ENCODE results near the gene VEZT.
"Not testable (repeated sequence)": the region's sequence is repeated elsewhere in the genome, so short reads cannot be mapped to it uniquely, and the experiment has no call there.

The VEZT gene

DNA sequence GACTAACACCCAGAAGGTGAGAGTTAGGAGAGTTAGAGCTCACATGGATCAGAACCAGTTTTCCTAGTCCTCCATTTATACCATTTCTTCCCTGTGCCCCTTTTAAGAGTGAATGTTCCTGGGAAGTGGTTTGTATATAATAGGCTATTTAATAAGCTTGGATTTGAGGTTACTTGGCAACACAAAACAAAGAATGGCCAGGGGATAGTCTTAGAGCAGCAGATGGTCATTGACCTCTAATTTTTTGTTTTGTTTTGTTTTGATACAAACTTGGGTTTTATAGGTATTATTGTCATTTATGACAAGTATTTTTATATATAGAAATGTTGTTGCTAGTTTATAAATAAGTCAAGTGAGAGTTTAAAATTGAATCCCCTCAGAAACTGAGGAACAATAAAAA lies 35.8 kb downstream of the VEZT start:
- in situ Hi-C loops (cut with MboI; ENCODE audit: low sequenced_read_pairs) = no loop called here

DNA sequence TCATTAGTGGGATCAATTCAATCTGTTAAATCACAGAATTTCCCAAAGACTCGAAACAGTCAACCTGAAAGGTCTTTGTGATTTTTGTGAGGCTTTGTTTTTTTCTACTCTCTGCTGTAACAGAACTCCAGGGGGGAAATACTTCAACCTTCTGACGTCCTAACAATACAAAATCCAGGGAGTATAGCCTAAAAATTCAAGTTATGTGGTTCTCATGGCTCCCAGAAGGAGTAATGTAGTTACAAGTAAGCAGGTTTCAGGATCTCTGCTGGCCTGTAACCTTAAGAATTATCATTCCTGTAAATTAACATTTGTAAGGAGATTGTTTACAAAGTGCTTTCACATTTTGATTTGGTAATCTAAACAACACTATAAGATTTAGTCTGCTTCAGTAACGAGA lies 39.9 kb downstream of the VEZT start:
- in situ Hi-C loops (cut with MboI; ENCODE audit: low sequenced_read_pairs) = no loop called here

DNA sequence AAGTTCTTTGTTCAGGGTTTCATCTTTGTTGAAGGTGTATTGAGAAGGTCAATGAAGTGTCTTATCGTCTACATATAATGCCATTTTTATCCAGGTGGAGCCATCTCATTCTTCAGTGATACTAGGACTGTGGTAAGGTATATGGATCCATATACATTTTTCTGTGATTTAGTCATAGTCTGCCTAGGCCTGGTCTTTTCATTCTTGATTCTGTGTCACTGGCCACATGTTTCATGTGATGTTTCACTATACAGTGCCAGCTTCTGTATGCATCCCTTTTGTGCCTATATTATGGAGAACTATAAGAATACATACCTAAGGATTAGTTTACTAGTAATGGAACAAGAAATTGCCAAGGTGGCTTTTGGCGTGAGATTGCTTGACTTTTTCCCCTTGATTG lies 40.5 kb downstream of the VEZT start:
- in situ Hi-C loops (cut with MboI; ENCODE audit: low sequenced_read_pairs) = no loop called here

DNA sequence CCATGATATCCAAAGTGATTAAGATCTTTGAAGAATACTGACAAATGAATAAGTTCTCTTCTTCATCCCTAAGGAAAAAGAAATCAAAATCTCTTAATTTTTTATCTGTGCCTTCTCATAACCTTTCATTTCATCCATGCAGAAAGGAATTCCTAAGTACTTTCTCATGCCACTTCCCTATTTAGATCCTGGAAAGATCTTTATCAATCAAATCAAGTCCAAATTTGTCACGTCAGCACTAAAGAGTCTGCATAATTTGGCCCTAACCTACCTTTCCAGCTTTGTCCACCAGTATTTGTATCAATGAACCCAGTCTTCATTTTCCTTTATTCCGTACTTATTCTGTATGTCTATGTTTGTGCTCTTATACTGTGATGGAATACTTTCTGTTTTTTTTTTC lies 41.2 kb downstream of the VEZT start:
- in situ Hi-C loops (cut with MboI; ENCODE audit: low sequenced_read_pairs) = no loop called here

DNA sequence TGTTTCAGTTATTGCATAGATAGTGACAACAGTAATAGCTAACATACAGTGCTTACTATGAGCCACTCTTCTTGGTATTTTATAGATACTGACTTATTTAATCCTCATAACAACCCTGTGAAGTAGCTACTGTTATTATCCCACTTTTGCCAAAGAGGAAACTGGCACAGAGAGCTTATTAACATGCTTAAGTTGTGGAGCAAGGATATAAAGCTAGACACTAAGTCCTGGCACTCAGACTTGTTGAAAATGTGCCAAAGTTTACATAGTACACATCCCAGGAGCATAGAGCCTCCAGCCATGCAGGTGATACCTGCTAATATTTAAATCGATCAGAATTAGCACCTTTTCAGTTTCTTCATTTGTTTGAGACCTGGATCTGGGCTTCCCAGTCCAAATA lies 41.8 kb downstream of the VEZT start:
- in situ Hi-C loops (cut with MboI; ENCODE audit: low sequenced_read_pairs) = no loop called here

DNA sequence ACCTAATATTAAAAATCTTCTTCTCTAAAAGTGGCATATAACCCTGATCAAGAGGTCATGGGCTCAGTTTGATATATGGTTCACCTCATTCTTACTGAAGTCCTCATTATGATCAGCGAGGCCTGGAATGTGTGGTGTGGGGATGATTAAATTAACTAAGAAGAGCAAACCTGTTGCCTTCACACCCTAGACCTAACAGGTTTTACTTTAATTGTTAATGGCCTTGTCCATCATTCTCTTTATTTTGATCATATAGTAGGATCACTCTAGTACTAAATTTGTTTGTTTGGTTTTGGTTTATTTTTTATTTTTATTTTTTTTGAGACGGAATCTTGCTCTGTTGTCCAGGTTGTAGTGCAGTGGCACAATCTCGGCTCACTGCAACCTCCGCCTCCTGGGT lies 43.5 kb downstream of the VEZT start:
- in situ Hi-C loops (cut with MboI; ENCODE audit: low sequenced_read_pairs) = no loop called here

DNA sequence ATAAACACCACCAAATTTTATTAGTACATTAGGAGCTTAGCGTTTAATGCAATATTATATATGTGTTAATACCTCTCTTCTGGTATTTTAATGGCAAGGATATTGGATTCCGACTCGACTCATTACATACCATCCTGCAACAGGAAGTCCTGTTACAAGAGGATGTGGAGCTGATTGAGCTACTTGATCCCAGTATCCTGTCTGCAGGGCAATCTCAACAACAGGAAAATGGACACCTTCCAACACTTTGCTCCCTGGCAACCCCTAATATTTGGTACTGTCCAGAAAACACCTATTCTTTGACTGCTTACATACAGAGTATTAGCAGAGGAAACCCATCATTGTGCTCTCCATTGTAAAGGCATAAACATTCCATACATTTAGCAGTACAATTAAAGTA lies 45.2 kb downstream of the VEZT start:
- in situ Hi-C loops (cut with MboI; ENCODE audit: low sequenced_read_pairs) = no loop called here

DNA sequence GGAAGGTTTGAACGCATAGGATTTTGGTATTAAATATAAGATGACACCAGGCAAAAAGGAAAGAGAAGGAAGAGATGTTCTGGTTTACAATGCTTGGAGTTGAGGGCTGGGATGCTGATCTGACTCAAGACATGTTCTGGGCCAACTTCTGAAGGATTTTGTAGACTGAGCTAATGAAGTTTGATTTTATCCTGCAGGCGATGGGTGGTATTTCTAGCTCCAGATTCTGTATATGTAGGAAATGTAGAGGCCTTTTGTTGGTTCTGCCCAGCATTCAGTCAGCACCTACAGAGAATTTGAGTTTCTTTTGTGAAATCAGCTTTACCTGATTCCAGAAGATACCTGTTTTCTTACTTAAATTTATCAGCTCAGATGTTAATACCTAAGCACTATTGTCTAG lies 48.2 kb downstream of the VEZT start:
- in situ Hi-C loops (cut with MboI; ENCODE audit: low sequenced_read_pairs) = no loop called here

DNA sequence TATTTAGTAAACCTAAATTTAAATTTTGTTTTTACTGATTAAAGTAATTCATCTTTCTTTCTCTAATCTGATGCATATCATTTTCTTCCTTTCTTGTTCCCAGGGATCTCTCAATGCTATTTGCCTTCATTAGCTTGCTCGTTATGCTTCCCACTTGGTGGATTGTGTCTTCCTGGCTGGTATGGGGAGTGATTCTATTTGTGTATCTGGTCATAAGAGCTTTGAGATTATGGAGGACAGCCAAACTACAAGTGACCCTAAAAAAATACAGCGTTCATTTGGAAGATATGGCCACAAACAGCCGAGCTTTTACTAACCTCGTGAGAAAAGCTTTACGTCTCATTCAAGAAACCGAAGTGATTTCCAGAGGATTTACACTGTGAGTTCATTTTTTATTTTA lies 48.6 kb downstream of the VEZT start:
- in situ Hi-C loops (cut with MboI; ENCODE audit: low sequenced_read_pairs) = no loop called here

DNA sequence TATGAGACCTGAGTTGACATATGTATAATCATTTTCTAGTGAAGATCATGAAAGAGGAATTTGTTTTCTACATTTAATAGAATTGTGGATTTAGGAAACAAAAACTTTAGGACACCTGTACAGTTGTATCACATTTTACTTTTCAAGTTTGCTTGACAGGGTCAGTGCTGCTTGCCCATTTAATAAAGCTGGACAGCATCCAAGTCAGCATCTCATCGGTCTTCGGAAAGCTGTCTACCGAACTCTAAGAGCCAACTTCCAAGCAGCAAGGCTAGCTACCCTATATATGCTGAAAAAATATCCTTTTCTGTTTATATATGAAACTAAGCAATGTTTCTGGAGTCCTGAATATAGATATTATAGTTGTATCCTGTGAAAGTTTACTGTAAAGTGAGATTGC lies 52.3 kb downstream of the VEZT start:
- in situ Hi-C loops (cut with MboI; ENCODE audit: low sequenced_read_pairs) = no loop called here

DNA sequence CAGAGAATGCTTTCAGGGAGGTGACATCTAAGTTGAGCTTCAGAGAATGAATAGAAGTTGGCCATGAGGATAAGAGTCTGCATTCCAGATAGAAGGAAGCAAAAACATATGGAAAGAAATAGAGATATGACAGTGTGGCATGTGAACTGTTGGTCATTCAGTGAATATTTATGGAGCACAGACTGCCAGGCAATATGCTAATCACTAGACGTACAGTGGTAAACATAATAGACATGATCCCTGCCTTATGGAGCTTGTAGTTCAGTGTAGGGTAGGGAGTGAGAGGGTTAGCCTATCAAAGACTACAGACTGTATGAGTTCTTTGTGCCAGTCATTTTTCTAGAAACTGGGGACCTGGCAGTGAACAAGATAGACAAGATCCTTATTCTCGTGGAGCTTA lies 53.9 kb downstream of the VEZT start:
- in situ Hi-C loops (cut with MboI; ENCODE audit: low sequenced_read_pairs) = no loop called here

DNA sequence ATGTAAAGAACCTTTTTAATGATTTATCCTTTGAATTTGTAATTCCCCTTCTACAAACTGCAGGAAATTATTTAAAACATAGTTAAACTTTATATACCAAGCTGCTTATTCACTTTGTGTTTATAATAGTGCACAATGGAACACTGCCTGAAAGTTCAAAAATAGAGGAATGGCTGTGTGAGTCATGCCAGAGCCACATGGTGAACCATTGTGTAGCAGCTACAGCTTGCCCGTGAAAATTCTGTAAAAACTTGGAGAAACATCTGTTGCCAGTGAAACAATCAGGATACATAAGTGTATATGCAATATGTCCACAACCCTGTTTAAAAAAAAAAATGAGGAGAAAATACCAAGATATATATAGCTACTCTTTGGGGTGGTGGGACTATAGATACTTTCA lies 59.5 kb downstream of the VEZT start:
- in situ Hi-C loops (cut with MboI; ENCODE audit: low sequenced_read_pairs) = no loop called here

DNA sequence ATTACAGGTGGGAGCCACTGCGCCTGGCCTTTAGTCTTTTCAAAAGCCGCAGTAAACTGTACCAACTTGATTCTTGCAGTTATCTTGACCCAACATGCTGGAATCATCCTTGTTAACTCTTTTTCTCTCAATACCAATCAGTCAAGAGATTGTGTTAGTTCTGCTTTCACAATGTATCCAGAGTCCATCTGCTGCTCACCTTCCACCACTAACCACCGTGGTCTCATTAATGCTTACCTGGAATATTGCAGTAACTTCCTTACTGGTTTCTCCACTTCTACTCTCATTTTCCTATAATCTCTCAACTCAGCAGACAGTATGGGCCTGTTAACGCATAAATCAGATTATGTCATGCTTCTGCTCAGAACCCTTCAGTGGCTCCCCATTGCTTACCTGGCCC lies 62.2 kb downstream of the VEZT start:
- in situ Hi-C loops (cut with MboI; ENCODE audit: low sequenced_read_pairs) = no loop called here

DNA sequence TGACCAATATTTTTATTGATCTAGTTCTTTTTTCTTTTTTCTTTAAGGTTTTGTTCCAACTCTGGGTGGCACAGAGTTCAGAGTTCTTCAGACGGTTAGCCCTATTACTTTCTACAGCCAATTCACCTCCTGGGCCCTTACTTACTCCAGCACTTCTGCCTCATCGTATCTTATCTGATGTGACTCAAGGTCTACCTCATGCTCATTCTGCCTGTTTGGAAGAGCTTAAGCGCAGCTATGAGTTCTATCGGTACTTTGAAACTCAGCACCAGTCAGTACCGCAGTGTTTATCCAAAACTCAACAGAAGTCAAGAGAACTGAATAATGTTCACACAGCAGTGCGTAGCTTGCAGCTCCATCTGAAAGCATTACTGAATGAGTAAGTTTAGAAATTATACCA lies 64.7 kb downstream of the VEZT start:
- in situ Hi-C loops (cut with MboI; ENCODE audit: low sequenced_read_pairs) = no loop called here

DNA sequence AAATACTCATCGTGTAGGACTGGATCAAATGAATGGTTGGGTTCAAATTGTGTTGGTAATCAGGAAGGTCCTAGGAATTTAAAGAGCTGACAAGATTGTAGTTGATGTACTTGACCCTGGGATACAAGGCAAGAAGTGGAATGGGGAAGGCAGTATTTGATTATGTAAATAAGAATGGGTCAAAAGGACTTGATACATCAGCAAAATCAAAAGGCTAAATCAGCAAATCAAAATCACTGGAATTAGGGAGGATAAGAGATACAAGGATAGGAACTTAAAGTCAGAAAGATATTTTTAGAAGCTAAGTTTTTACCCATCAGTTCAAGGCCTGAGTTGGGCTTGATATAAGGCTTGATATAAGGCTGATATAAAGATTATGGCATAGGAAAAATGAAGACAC lies 65.8 kb downstream of the VEZT start:
- in situ Hi-C loops (cut with MboI; ENCODE audit: low sequenced_read_pairs) = no loop called here

DNA sequence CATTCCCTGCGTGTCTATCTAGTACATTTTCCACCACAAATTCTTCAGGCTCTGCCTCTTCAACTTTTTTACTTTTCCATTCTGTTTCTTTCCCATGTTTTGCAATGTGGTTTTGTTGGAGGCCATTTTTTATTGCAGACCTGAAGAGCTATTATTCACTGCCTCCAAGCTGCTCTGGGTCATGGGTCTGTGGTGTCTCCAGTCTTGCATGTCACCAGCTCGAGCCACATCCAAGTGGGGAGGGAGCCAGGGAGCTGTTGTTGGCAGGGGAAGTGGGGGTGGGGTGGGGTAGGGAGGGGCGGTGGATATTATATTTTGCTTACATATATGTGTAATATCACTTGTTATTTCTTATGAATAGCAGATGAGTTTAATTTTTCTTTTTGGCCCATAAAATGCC lies 69.1 kb downstream of the VEZT start:
- in situ Hi-C loops (cut with MboI; ENCODE audit: low sequenced_read_pairs) = no loop called here

DNA sequence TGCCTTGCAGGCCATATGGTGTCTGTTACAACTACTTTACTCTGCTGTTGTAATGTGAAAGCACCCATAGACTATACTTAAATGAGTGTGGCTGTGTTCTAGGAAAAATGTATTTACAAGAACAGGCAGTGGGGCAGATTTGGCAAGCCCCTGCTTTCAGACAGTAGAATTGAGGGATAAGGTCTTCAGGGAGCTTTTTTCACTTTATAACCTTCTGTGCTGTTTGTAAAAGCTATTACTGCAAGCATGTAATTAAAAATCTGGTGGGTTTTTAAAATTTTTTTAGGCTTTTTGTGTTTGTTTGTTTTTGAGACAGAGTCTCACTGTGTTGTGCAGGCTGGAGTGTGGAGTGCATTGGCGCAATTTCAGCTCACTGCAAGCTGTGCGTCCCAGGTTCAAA lies 73.9 kb downstream of the VEZT start:
- in situ Hi-C loops (cut with MboI; ENCODE audit: low sequenced_read_pairs) = no loop called here

DNA sequence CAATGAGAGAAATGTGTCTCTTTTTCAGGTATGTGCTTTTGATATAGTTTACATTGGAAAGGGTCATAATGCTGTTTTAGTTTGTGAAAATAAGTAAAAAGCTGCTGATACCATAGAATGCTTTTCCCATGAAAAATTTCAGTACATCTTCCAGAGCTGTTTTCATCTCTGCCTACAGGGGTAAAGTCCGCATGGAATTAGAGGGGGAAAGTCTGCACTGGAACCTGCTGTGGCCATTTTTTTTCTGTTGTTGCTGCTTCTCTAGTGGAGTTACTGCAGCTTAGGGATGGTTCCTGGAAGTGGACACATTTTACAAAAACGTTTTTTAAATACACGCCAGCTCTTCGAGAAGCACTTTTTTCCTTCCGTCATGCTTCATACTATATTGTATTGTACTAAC lies 81.3 kb downstream of the VEZT start:
- in situ Hi-C loops (cut with MboI; ENCODE audit: low sequenced_read_pairs) = no loop called here

DNA sequence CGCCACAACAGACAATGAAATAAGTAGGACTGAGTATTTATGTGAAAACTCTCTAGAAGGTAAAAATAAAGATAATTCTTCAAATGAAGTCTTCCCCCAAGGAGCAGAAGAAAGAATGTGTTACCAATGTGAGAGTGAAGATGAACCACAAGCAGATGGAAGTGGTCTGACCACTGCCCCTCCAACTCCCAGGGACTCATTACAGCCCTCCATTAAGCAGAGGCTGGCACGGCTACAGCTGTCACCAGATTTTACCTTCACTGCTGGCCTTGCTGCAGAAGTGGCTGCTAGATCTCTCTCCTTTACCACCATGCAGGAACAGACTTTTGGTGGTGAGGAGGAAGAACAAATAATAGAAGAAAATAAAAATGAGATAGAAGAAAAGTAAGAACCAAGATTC lies 82.7 kb downstream of the VEZT start:
- in situ Hi-C loops (cut with MboI; ENCODE audit: low sequenced_read_pairs) = no loop called here

DNA sequence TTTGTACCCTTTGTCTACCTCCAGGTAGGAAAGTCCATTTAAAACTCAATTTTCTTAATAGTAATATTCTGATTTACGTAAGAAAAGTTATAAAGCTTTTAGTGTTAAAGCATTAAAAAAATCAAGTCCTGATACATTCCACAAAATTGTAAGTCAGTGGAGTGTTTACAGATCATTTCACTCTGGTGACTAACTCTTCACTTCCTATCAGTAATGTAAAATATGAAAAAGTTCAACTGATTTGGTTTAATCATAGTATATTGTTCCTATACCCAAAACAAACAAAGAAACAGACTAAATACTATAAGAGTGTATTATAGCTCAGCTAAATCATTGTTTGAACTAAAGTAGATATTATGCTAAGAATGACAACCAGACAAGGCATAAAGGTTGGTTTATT lies 85.9 kb downstream of the VEZT start:
- in situ Hi-C loops (cut with MboI; ENCODE audit: low sequenced_read_pairs) = no loop called here

DNA sequence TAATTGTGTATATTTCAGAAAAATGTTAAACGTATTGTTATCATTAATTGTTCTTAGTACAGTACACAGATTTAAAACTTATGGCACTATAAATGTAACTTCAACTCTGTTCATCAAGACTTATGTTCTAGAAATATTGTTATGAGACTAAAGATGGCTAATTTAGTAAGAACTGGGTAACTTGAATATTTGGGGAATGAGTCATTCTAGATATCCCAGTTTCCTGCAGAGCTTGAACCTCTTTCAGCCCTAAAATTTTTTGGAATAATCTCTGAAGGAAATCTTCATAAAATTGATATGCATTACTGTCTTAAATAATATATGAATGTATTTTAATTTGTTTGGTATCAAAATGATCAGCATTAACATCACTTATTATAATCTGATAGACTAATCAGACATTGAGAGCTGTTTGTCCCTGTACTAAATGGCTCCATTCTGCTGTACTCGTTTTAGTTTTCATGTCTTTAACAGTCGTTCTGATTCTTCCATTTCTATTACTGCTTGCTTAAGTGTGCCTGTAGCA lies 87.1 kb downstream of the VEZT start:
- in situ Hi-C loops (cut with MboI; ENCODE audit: low sequenced_read_pairs) = no loop called here

DNA sequence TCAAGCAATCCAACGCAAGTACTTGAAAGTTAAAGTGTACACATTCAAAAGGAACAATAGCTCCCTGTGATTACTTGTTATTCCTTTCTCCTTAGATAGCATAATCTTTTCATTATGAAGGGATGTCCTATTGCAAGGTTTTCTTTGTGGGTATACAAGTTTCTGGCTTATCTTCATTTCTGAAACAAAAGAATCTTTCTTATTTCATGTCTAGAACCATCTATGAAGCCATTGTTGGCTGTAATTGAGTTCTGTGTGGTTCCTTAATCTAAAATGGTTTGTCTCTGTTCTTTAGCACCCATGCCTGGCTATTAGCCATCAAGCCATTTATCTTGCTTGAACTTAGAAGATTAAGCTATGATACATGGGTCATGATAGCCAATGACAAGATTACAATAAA lies 95.0 kb downstream of the VEZT start:
- in situ Hi-C loops (cut with MboI; ENCODE audit: low sequenced_read_pairs) = no loop called here

DNA sequence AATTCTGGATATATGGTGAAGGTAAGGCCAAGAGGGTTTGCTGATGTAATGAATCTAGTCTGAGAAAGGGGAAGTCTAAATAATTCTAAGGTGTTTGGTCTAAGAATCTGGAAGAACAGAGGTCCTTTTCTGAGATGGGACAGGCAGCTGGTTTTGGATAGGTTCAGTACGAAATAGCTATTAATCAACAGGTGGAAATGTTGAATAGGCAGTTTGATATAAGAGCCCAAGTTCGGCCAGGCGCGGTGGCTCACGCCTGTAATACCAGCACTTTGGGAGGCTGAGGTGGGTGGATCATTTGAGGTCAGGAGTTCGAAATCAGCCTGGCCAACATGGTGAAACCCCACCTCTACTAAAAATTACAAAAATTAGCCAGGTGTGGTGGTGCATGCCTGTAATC lies 97.1 kb downstream of the VEZT start:
- in situ Hi-C loops (cut with MboI; ENCODE audit: low sequenced_read_pairs) = not testable (repeated sequence)

DNA sequence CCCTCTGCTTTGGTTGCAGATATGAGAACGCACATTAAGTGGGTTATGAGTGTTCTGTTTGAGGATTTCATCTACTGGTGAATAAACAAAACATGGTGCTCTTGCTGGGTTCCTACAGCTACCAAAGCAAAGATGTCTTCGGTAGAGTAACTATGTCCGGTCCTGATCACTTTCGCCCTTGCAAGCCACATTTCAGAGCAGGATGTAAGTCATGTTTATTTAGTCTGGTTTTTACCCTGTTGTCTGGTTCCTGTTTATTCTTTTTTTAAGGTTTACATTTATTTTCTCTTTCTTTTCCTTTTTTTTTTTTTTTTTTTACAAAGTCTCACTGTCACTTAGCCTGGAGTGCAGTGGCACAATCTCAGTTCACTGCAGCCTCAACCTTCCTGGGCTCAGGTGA lies 99.2 kb downstream of the VEZT start:
- in situ Hi-C loops (cut with MboI; ENCODE audit: low sequenced_read_pairs) = no loop called here
